Endodermal cell (in vitro differentiated cells): ENCODE results near the gene SLC5A1. TPM values are rescaled to one million over a fixed set of nuclear protein-coding genes. Genes with fewer than 3 reads are reported as not detected.

Experiments
- DNase-seq: peaks from one replicate; pipeline ENCODE4 v3.0.0-alpha.2; 2017
- H3K27ac ChIP-seq: 2 replicates; pipeline ENCODE4 v1.5.1; 2013; ENCODE audit warnings: mild to moderate bottlenecking, low read depth, low read length, moderate library complexity
- H3K27me3 ChIP-seq: 2 replicates; pipeline ENCODE4 v1.6.1; 2013; ENCODE audit warnings: mild to moderate bottlenecking, low read length, moderate library complexity; ENCODE audit not compliant: insufficient read depth, control insufficient read depth, poor library complexity, severe bottlenecking
- H3K36me3 ChIP-seq: 2 replicates; pipeline ENCODE4 v1.7.0; 2013; ENCODE audit warnings: mild to moderate bottlenecking, low read length, moderate library complexity; ENCODE audit not compliant: control insufficient read depth, insufficient read depth
- H3K4me1 ChIP-seq: one replicate; pipeline ENCODE4 v1.7.0; 2013; ENCODE audit warnings: low read length; ENCODE audit not compliant: control insufficient read depth, insufficient read depth
- H3K4me3 ChIP-seq: 2 replicates; pipeline ENCODE4 v1.5.1; 2013; ENCODE audit warnings: mild to moderate bottlenecking, low read length, moderate library complexity
- H3K9ac ChIP-seq: 2 replicates; pipeline ENCODE4 v1.6.1; 2013; ENCODE audit warnings: mild to moderate bottlenecking, low read length, moderate library complexity; ENCODE audit not compliant: poor library complexity, severe bottlenecking; ENCODE audit errors: extremely low read depth
- H3K9me3 ChIP-seq: 2 replicates; pipeline ENCODE4 v1.6.1; 2013; ENCODE audit warnings: mild to moderate bottlenecking, low read length, moderate library complexity; ENCODE audit not compliant: control insufficient read depth
- H3K27ac Mint-ChIP-seq: 2 replicates; pipeline ENCODE4 v1.8.0; 2020; ENCODE audit warnings: mixed read lengths
- H3K27me3 Mint-ChIP-seq: 2 replicates; pipeline ENCODE4 v1.8.0; 2021; ENCODE audit warnings: mild to moderate bottlenecking, mixed read lengths; ENCODE audit not compliant: insufficient read depth
- H3K36me3 Mint-ChIP-seq: 2 replicates; pipeline ENCODE4 v1.8.0; 2020; ENCODE audit warnings: low read depth, mixed read lengths
- H3K4me1 Mint-ChIP-seq: 2 replicates; pipeline ENCODE4 v1.8.0; 2020; ENCODE audit warnings: mixed read lengths
- H3K4me3 Mint-ChIP-seq: 2 replicates; pipeline ENCODE4 v1.8.0; 2020; ENCODE audit warnings: mild to moderate bottlenecking, moderate library complexity, mixed read lengths
- H3K9me3 Mint-ChIP-seq: 2 replicates; pipeline ENCODE4 v1.8.0; 2020; ENCODE audit warnings: mild to moderate bottlenecking, mixed read lengths
- WGBS, 2 experiments: methylation state at CpG; one replicate each; pipeline versions ENCODE4 v1.1.5 to v1.1.7; 2013; ENCODE audit warnings: missing lambda C conversion rate in 2 of 2, mixed read lengths in 1 of 2; ENCODE audit not compliant: insufficient coverage in 1 of 2, insufficient read length in 1 of 2; 5-methylcytosine and 5-hydroxymethylcytosine counted together
- total RNA-seq, 2 donors: library from RNA; stranded (reverse); fragmentation: NEBNext Ultra II Directional in 1 of 2; extraction: Animal tissue kit (Norgen Biotek cat#: 25700) in 1 of 2; gene quantifications; 2 replicates in 1 of 2; 3 replicates in 1 of 2; pipeline ENCODE4 v1.2.1, GENCODE V29; 2021
- TF ChIP-seq, protein P1 (sequence below): fragments of 200-600 bp; sonication (generic); conservative IDR thresholded peaks from 2 replicates; pipeline ENCODE4 v1.5.0; 2021; ENCODE audit warnings: antibody characterized with exemption, mild to moderate bottlenecking

Gene SLC5A1
- total RNA-seq, 2 donors from 2014 or later, result not detected

DNA sequence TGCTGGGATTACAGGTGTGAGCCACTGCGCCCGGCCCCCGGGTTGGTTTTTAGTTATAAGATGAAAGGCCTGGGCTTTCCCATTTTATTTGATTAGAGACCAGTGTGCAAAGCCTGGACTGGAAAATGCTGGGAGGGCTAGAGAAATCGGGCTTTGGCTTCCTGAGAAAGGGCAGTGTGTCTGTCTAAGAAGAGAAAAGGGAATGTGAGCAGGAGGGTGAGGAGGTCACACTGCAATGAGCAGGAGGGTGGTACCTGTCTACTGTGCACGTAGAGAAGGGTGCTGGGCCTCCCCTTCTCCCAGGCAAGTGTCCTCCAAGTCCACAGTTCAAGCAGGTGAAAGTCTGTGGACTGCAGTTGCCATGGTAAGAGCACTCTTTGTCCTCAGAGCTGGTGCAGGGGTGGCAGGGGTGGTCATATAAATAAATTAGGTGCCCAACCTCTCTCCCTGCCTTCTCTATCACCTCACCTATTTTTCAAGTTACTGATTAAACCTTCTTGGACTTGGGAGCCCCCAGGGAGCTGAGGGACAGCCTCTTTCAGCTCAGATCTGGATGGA is 30.8 kb downstream of the SLC5A1 start:
- H3K4me3 Mint-ChIP-seq, result no peak overlapping the region
- H3K27me3 Mint-ChIP-seq, result peaks cover 18% of the 10 kb centered on the region
- 62 to 84% methylated on average over 2 to 5 of the region's 5 CpGs for WGBS, 2 experiments

DNA sequence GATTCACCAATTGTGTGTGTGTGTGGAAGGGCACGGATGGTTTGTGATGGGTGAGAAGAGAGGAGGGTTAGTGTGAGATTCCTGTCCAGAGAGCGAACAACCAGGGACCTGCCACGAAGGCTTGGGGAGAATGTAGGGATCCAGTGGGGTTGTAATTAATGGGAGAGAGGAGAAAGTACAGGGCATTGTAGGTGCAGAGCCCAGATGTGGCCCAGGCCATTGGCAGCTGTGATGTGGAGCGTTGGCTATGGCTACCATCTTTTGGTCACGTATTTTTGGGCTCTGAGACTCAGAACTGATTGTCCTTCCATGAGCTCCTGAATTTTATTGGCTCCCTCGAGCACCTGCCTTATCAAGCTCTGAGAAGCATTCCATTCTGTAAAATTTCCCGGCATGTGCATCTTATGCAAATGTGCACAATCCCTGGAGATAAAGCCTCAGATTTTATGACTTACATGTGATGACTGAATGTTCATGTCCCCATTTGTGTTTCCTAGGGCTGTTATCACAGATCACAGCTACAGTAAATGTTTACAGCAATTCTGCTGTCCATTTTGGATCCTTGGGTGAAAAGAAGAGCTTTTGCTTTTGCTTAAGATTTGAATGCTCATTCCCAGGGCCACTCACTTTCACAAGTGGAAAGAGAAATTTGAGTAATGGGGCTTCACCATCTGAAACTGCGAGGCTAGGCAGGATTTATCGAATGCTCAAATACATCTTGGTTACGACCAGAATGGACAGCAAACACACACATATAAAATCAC is 33.1 kb downstream of the SLC5A1 start:
- no peak for DNase-seq
- no peaks in the 10 kb centered on the region for H3K4me1 ChIP-seq
- TF ChIP-seq, protein P1, sequence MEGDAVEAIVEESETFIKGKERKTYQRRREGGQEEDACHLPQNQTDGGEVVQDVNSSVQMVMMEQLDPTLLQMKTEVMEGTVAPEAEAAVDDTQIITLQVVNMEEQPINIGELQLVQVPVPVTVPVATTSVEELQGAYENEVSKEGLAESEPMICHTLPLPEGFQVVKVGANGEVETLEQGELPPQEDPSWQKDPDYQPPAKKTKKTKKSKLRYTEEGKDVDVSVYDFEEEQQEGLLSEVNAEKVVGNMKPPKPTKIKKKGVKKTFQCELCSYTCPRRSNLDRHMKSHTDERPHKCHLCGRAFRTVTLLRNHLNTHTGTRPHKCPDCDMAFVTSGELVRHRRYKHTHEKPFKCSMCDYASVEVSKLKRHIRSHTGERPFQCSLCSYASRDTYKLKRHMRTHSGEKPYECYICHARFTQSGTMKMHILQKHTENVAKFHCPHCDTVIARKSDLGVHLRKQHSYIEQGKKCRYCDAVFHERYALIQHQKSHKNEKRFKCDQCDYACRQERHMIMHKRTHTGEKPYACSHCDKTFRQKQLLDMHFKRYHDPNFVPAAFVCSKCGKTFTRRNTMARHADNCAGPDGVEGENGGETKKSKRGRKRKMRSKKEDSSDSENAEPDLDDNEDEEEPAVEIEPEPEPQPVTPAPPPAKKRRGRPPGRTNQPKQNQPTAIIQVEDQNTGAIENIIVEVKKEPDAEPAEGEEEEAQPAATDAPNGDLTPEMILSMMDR, result no peak
- H3K27me3 ChIP-seq, result peaks cover 6% of the 10 kb centered on the region
- no peak overlapping the region for H3K4me3 Mint-ChIP-seq
- peaks cover 18% of the 10 kb centered on the region for H3K27me3 Mint-ChIP-seq
- no peaks in the 10 kb centered on the region for H3K9me3 ChIP-seq
- no peaks in the 10 kb centered on the region for H3K9me3 Mint-ChIP-seq
- H3K4me3 ChIP-seq, result no peak overlapping the region
- H3K4me1 Mint-ChIP-seq, result no peaks in the 10 kb centered on the region
- H3K27ac Mint-ChIP-seq, result no peak overlapping the region
- no peaks in the 10 kb centered on the region for H3K36me3 Mint-ChIP-seq
- 92 to 97% methylated on average over 5 to 10 of the region's 10 CpGs for WGBS, 2 experiments
- no peaks in the 10 kb centered on the region for H3K36me3 ChIP-seq
- no peak overlapping the region for H3K9ac ChIP-seq
- no peak overlapping the region for H3K27ac ChIP-seq

More for the DNA sequence above, 30.8 kb downstream of the SLC5A1 start:
- Histone ChIP-seq H3K4me1 (no peaks in the 10 kb centered on the region), H3K27me3 (peaks cover 6% of the 10 kb centered on the region), H3K4me3 (no peak overlapping the region), H3K36me3 (no peaks in the 10 kb centered on the region), H3K9ac (no peak overlapping the region), H3K27ac (no peak overlapping the region), H3K9me3 (no peaks in the 10 kb centered on the region)
- TF ChIP-seq, protein P1, result no peak
- Mint-ChIP-seq H3K9me3 (no peaks in the 10 kb centered on the region), H3K27ac (no peak overlapping the region), H3K36me3 (no peaks in the 10 kb centered on the region), H3K4me1 (peaks cover 4% of the 10 kb centered on the region)
- no peak for DNase-seq

DNA sequence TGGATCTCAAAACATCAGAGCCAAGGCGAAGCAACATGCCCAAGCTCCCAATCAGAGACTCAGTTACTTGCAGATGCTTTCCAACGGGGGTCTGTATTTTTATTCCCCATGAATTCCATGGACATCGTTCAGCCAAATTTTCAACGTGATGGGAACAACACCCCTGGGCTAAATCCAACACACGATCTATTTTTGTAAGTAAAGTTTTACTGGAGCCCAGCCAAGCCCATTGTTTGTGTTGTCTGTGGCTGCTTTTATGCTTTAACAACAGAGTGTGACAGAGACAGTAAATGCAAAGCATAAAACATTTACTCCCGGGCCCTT is 33.7 kb downstream of the SLC5A1 start:
- TF ChIP-seq, protein P1, result no peak
- Histone ChIP-seq H3K36me3 (no peaks in the 10 kb centered on the region), H3K4me3 (no peak overlapping the region), H3K4me1 (no peaks in the 10 kb centered on the region), H3K27ac (no peak overlapping the region), H3K9me3 (no peaks in the 10 kb centered on the region), H3K9ac (no peak overlapping the region), H3K27me3 (peaks cover 6% of the 10 kb centered on the region)
- no peak overlapping the region for H3K27ac Mint-ChIP-seq
- no peaks in the 10 kb centered on the region for H3K4me1 Mint-ChIP-seq
- WGBS, 2 experiments, result 77 to 84% methylated on average over 6 of the region's 6 CpGs
- peaks cover 15% of the 10 kb centered on the region for H3K27me3 Mint-ChIP-seq
- H3K4me3 Mint-ChIP-seq, result no peak overlapping the region
- no peak for DNase-seq
- no peaks in the 10 kb centered on the region for H3K9me3 Mint-ChIP-seq
- H3K36me3 Mint-ChIP-seq, result no peaks in the 10 kb centered on the region
